Panc1 (cell line): Measurements from ENCODE around the gene SBF2. TPM values are rescaled to one million over a fixed set of nuclear protein-coding genes. Genes with fewer than 3 reads are reported as not detected.

ENCODE experiments used
- ATAC-seq: fragments of 200-7000 bp; cut with Tn5 transposase; 2 replicates; pipeline ENCODE4 v1.9.1; 2020; ENCODE audit warnings: mild to moderate bottlenecking, moderate library complexity
- BruUV-seq: library from RNA; stranded (reverse); fragments of 400-500 nt; replicated peaks from 2 replicates; lab custom pipeline; 2021; lab: Mats Ljungman, UMichigan
- CTCF ChIA-PET: fragments of 300-600 bp; sonication (Branson Sonifier 250); formaldehyde crosslinking; loops from one replicate; lab custom pipeline; 2022; ENCODE audit warnings: antibody characterized with exemption; lab: Charles Lee
- POLR2A ChIA-PET: fragments of 300-600 bp; sonication (Branson Sonifier 250); formaldehyde crosslinking; loops from one replicate; lab custom pipeline; 2022; ENCODE audit warnings: antibody characterized with exemption; lab: Charles Lee
- DNase-seq: peaks from one replicate; pipeline ENCODE4 v3.0.0-alpha.2; 2010; ENCODE audit warnings: low read depth, low spot score
- H3K27ac ChIP-seq: 2 replicates; pipeline ENCODE4 v1.5.1; 2011; ENCODE audit warnings: mild to moderate bottlenecking, low read length, inconsistent platforms
- H3K27me3 ChIP-seq: fragments of 200-500 bp; sonication (Bioruptor generic); 2 replicates; pipeline ENCODE4 v1.6.0; 2014; ENCODE audit warnings: low read length, inconsistent platforms; ENCODE audit not compliant: control insufficient read depth, insufficient read depth
- H3K36me3 ChIP-seq: fragments of 200-500 bp; sonication (Bioruptor generic); 2 replicates; pipeline ENCODE4 v1.5.1; 2014; ENCODE audit warnings: inconsistent platforms, mild to moderate bottlenecking, low read length, moderate library complexity; ENCODE audit not compliant: control insufficient read depth, insufficient read depth
- H3K4me1 ChIP-seq: 2 replicates; pipeline ENCODE4 v1.5.1; 2011; ENCODE audit warnings: inconsistent platforms, mild to moderate bottlenecking, low read length, moderate library complexity; ENCODE audit not compliant: control insufficient read depth, insufficient read depth
- H3K4me3 ChIP-seq, 2 experiments: 2 replicates each; pipeline ENCODE4 v1.5.1; 2011 to 2012; ENCODE audit warnings: low read depth in 2 of 2, low read length in 2 of 2, mild to moderate bottlenecking in 2 of 2, inconsistent platforms in 1 of 2, moderate library complexity in 1 of 2
- H3K9me3 ChIP-seq: fragments of 200-500 bp; sonication (Bioruptor generic); 2 replicates; pipeline ENCODE4 v1.5.1; 2014; ENCODE audit warnings: low read depth, mild to moderate bottlenecking, inconsistent platforms, low read length, moderate library complexity; ENCODE audit not compliant: control insufficient read depth, insufficient read depth
- POLR2AphosphoS5 ChIP-seq: IDR thresholded peaks from 2 replicates; pipeline ENCODE4 v1.6.1; 2012; ENCODE audit warnings: mild to moderate bottlenecking, low read depth, low read length, moderate library complexity
- SIN3A ChIP-seq: IDR thresholded peaks from 2 replicates; pipeline ENCODE4 v1.6.1; 2012; ENCODE audit warnings: low read depth, mild to moderate bottlenecking, low read length, moderate library complexity, borderline replicate concordance; ENCODE audit not compliant: insufficient read depth
- TCF7L2 ChIP-seq: IDR thresholded peaks from 2 replicates; pipeline ENCODE4 v1.6.1; 2011; ENCODE audit warnings: mild to moderate bottlenecking, low read depth, low read length, inconsistent platforms
- in situ Hi-C: cut with HindIII; loops from 2 replicates; pipeline ENCODE4 v1.10.0; 2016; ENCODE audit warnings: low sequenced_read_pairs, low pct_unique_long_range_greater_than_20kb
- intact Hi-C: fragments of 100-400 bp; cut with micrococcal nuclease; formaldehyde crosslinking; loops from one replicate; pipeline ENCODE4 v1.10.0; 2022; ENCODE audit not compliant: unreplicated experiment
- total RNA-seq: library from RNA; stranded (reverse); gene quantifications from one replicate; pipeline ENCODE4 v1.2.1, GENCODE V29; 2021; ENCODE audit not compliant: unreplicated experiment
- TF ChIP-seq, protein P1 (sequence below), 2 experiments: IDR thresholded peaks; 2 replicates each; pipeline ENCODE4 v1.6.1; 2011 to 2012; ENCODE audit warnings: low read depth in 2 of 2, control low read depth in 1 of 2, low read length in 1 of 2, mild to moderate bottlenecking in 1 of 2, moderate library complexity in 1 of 2; ENCODE audit not compliant: insufficient read depth in 1 of 2
- TF ChIP-seq, protein P2 (sequence below): fragments of 450-650 bp; IDR thresholded peaks from 2 replicates; pipeline ENCODE4 v1.5.1; 2017; ENCODE audit warnings: mild to moderate bottlenecking

Gene SBF2
- total RNA-seq, 1 experiment from 2014 or later = 65.0 TPM

DNA sequence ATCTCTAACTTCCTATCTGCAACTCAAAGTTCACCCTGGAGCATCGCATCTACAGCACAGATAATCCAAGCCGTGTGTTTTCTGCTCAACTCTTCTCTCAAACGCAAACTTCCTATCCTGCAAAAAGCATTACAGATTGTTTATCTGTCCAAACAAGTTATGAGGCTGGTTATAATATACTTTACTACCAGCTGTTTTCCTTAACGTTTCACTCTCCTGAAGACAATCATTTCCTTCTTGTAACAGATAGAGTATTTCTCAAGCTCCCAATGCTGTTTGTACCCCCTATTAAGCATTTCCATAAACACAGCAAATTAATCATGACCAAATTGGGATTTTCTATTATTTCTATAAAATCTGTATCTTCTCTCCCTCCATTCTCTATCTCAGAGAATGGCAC, 84.7 kb downstream of the SBF2 start:
- H3K4me3 ChIP-seq = no peak overlapping the region
- H3K36me3 ChIP-seq = no peaks in the 10 kb centered on the region
- TF ChIP-seq, protein P1, sequence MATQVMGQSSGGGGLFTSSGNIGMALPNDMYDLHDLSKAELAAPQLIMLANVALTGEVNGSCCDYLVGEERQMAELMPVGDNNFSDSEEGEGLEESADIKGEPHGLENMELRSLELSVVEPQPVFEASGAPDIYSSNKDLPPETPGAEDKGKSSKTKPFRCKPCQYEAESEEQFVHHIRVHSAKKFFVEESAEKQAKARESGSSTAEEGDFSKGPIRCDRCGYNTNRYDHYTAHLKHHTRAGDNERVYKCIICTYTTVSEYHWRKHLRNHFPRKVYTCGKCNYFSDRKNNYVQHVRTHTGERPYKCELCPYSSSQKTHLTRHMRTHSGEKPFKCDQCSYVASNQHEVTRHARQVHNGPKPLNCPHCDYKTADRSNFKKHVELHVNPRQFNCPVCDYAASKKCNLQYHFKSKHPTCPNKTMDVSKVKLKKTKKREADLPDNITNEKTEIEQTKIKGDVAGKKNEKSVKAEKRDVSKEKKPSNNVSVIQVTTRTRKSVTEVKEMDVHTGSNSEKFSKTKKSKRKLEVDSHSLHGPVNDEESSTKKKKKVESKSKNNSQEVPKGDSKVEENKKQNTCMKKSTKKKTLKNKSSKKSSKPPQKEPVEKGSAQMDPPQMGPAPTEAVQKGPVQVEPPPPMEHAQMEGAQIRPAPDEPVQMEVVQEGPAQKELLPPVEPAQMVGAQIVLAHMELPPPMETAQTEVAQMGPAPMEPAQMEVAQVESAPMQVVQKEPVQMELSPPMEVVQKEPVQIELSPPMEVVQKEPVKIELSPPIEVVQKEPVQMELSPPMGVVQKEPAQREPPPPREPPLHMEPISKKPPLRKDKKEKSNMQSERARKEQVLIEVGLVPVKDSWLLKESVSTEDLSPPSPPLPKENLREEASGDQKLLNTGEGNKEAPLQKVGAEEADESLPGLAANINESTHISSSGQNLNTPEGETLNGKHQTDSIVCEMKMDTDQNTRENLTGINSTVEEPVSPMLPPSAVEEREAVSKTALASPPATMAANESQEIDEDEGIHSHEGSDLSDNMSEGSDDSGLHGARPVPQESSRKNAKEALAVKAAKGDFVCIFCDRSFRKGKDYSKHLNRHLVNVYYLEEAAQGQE (IDR thresholded peaks at IDR 0.05; ENCODE audit: insufficient read depth in 1 of 2, low read depth in 2 of 2, low read length in 1 of 2) = no peak
- TF ChIP-seq SIN3A = no peak
- TF ChIP-seq, protein P2, sequence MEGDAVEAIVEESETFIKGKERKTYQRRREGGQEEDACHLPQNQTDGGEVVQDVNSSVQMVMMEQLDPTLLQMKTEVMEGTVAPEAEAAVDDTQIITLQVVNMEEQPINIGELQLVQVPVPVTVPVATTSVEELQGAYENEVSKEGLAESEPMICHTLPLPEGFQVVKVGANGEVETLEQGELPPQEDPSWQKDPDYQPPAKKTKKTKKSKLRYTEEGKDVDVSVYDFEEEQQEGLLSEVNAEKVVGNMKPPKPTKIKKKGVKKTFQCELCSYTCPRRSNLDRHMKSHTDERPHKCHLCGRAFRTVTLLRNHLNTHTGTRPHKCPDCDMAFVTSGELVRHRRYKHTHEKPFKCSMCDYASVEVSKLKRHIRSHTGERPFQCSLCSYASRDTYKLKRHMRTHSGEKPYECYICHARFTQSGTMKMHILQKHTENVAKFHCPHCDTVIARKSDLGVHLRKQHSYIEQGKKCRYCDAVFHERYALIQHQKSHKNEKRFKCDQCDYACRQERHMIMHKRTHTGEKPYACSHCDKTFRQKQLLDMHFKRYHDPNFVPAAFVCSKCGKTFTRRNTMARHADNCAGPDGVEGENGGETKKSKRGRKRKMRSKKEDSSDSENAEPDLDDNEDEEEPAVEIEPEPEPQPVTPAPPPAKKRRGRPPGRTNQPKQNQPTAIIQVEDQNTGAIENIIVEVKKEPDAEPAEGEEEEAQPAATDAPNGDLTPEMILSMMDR = no peak
- TF ChIP-seq TCF7L2 = no peak
- no peak for TF ChIP-seq POLR2AphosphoS5
- DNase-seq (no peak), ATAC-seq (no peak)
- ChIA-PET POLR2A (interaction anchor here (1.2 kb wide), 1 partner anchor 95 kb away, joined by 3 read pairs; no protein-coding TSS in a partner anchor), CTCF (interaction anchor here (1.0 kb wide), 1 partner anchor 157 kb away, joined by 3 read pairs; no protein-coding TSS in a partner anchor)
- peaks cover 28% of the 10 kb centered on the region for H3K4me1 ChIP-seq
- no peaks in the 10 kb centered on the region for H3K27me3 ChIP-seq
- H3K27ac ChIP-seq = peak overlapping the region; percentile 77; the same call in 1 of the 2 replicates
- intact Hi-C loops = no loop called here
- no TSS peak for BruUV-seq
- in situ Hi-C loops = no loop called here
- peaks cover 10% of the 10 kb centered on the region; the same call in 1 of the 2 replicates for H3K9me3 ChIP-seq

DNA sequence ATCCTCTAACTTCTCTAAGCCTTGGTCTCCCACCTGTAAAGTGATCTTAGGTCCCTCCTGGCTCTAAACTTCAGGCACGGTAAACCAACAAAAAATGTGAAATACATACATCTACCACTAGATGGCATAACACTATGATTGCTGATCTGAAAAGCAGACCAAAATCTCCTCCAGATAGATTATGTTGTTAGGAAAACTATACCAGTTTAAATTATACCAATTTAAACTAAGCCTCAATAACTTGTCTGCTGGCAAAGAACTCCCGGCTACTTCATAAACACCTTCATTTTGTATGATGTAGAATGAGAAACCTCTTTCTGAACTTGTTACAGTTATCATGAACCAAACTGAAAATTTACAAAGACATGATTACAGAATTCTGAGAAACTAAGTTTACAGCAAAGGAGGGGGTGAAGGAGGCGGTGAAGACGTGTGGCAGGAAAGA, 85.9 kb downstream of the SBF2 start:
- Histone ChIP-seq H3K4me3 (no peak overlapping the region), H3K36me3 (no peaks in the 10 kb centered on the region), H3K27ac (peak overlapping the region; percentile 77), H3K4me1 (peaks cover 28% of the 10 kb centered on the region), H3K9me3 (peaks cover 21% of the 10 kb centered on the region; the same call in 1 of the 2 replicates), H3K27me3 (no peaks in the 10 kb centered on the region)
- ATAC-seq (peak; percentile 91), DNase-seq (peak; percentile 67)
- BruUV-seq = no TSS peak
- ChIA-PET POLR2A (interaction anchor here (0.6 to 0.9 kb wide), 2 partner anchors 97 to 214 kb away, joined by 3 to 8 read pairs; partner anchors contain the start of gene ADM), CTCF (interaction anchor here (0.5 to 1.6 kb wide), 7 partner anchors 9 to 1382 kb away, joined by 3 to 13 read pairs (median 3); partner anchors contain the start of gene ADM)
- in situ Hi-C loops (no loop called here), intact Hi-C loops (no loop called here)
- TF ChIP-seq, protein P2 = peak; percentile 86; the same call in 1 of the 2 replicates
- TF ChIP-seq POLR2AphosphoS5 = no peak
